Measurements from ENCODE around the gene CPNE5.

CPNE5 gene

GRCh38 chr6:36765190-36765589, 74.1 kb downstream of the CPNE5 start:
- peaks cover 17% of the 10 kb centered on the region for H3K4me1 ChIP-seq (ENCODE audit: insufficient read depth, low read length)
- no peak overlapping the region for H3K27ac ChIP-seq (ENCODE audit: low read depth, low read length)
- H3K36me3 ChIP-seq (ENCODE audit: insufficient read depth, low read length) = no peaks in the 10 kb centered on the region
- H3K4me3 ChIP-seq (ENCODE audit: low read depth in 1 of 2, low read length in 2 of 2) = no peak overlapping the region
- no peaks in the 10 kb centered on the region for H3K27me3 ChIP-seq (ENCODE audit: control insufficient read depth in 1 of 2, insufficient read depth in 2 of 2, low read length in 2 of 2)
- no peak overlapping the region for H3K9ac ChIP-seq (ENCODE audit: low read length)
- no peaks in the 10 kb centered on the region for H3K9me3 ChIP-seq (ENCODE audit: low read length)

GRCh38 chr6:36762123-36762522, 77.1 kb downstream of the CPNE5 start:
- Histone ChIP-seq H3K36me3 (ENCODE audit: insufficient read depth, low read length) (no peaks in the 10 kb centered on the region), H3K4me1 (ENCODE audit: insufficient read depth, low read length) (peaks cover 5% of the 10 kb centered on the region), H3K4me3 (ENCODE audit: low read depth in 1 of 2, low read length in 2 of 2) (no peak overlapping the region), H3K9me3 (ENCODE audit: low read length) (no peaks in the 10 kb centered on the region), H3K9ac (ENCODE audit: low read length) (no peak overlapping the region), H3K27ac (ENCODE audit: low read depth, low read length) (no peak overlapping the region), H3K27me3 (ENCODE audit: control insufficient read depth in 1 of 2, insufficient read depth in 2 of 2, low read length in 2 of 2) (no peaks in the 10 kb centered on the region)

GRCh38 chr6:36760685-36761435, 78.4 kb downstream of the CPNE5 start:
- H3K9me3 ChIP-seq (ENCODE audit: low read length) = no peaks in the 10 kb centered on the region
- no peak overlapping the region for H3K4me3 ChIP-seq (ENCODE audit: low read depth in 1 of 2, low read length in 2 of 2)
- peaks cover 7% of the 10 kb centered on the region for H3K4me1 ChIP-seq (ENCODE audit: insufficient read depth, low read length)
- H3K27me3 ChIP-seq (ENCODE audit: control insufficient read depth in 1 of 2, insufficient read depth in 2 of 2, low read length in 2 of 2) = no peaks in the 10 kb centered on the region
- no peak overlapping the region for H3K27ac ChIP-seq (ENCODE audit: low read depth, low read length)
- no peak overlapping the region for H3K9ac ChIP-seq (ENCODE audit: low read length)
- H3K36me3 ChIP-seq (ENCODE audit: insufficient read depth, low read length) = no peaks in the 10 kb centered on the region

- Histone ChIP-seq H3K9ac (ENCODE audit: low read length) (no peak overlapping the region), H3K4me1 (ENCODE audit: insufficient read depth, low read length) (peaks cover 4% of the 10 kb centered on the region), H3K9me3 (ENCODE audit: low read length) (no peaks in the 10 kb centered on the region), H3K4me3 (ENCODE audit: low read depth in 1 of 2, low read length in 2 of 2) (no peak overlapping the region), H3K27me3 (ENCODE audit: control insufficient read depth in 1 of 2, insufficient read depth in 2 of 2, low read length in 2 of 2) (no peaks in the 10 kb centered on the region), H3K27ac (ENCODE audit: low read depth, low read length) (no peak overlapping the region), H3K36me3 (ENCODE audit: insufficient read depth, low read length) (no peaks in the 10 kb centered on the region)
Measured at GRCh38 chr6:36759148-36759759, 80.0 kb downstream of the CPNE5 start.

GRCh38 chr6:36758516-36759147, 80.6 kb downstream of the CPNE5 start:
- Histone ChIP-seq H3K4me1 (ENCODE audit: insufficient read depth, low read length) (peaks cover 4% of the 10 kb centered on the region), H3K27ac (ENCODE audit: low read depth, low read length) (no peak overlapping the region), H3K4me3 (ENCODE audit: low read depth in 1 of 2, low read length in 2 of 2) (no peak overlapping the region), H3K36me3 (ENCODE audit: insufficient read depth, low read length) (no peaks in the 10 kb centered on the region), H3K9ac (ENCODE audit: low read length) (no peak overlapping the region), H3K27me3 (ENCODE audit: control insufficient read depth in 1 of 2, insufficient read depth in 2 of 2, low read length in 2 of 2) (no peaks in the 10 kb centered on the region), H3K9me3 (ENCODE audit: low read length) (no peaks in the 10 kb centered on the region)

- H3K27me3 ChIP-seq (ENCODE audit: control insufficient read depth in 1 of 2, insufficient read depth in 2 of 2, low read length in 2 of 2) = no peaks in the 10 kb centered on the region
- H3K36me3 ChIP-seq (ENCODE audit: insufficient read depth, low read length) = no peaks in the 10 kb centered on the region
- H3K9ac ChIP-seq (ENCODE audit: low read length) = no peak overlapping the region
- no peak overlapping the region for H3K27ac ChIP-seq (ENCODE audit: low read depth, low read length)
- H3K4me1 ChIP-seq (ENCODE audit: insufficient read depth, low read length) = peaks cover 4% of the 10 kb centered on the region
- H3K9me3 ChIP-seq (ENCODE audit: low read length) = no peaks in the 10 kb centered on the region
- no peak overlapping the region for H3K4me3 ChIP-seq (ENCODE audit: low read depth in 1 of 2, low read length in 2 of 2)
Measured at GRCh38 chr6:36757943-36758508, 81.2 kb downstream of the CPNE5 start.

GRCh38 chr6:36757206-36757605, 82.0 kb downstream of the CPNE5 start:
- Histone ChIP-seq H3K27me3 (ENCODE audit: control insufficient read depth in 1 of 2, insufficient read depth in 2 of 2, low read length in 2 of 2) (no peaks in the 10 kb centered on the region), H3K9me3 (ENCODE audit: low read length) (no peaks in the 10 kb centered on the region), H3K36me3 (ENCODE audit: insufficient read depth, low read length) (no peaks in the 10 kb centered on the region), H3K4me1 (ENCODE audit: insufficient read depth, low read length) (peaks cover 4% of the 10 kb centered on the region), H3K27ac (ENCODE audit: low read depth, low read length) (no peak overlapping the region), H3K4me3 (ENCODE audit: low read depth in 1 of 2, low read length in 2 of 2) (no peak overlapping the region), H3K9ac (ENCODE audit: low read length) (no peak overlapping the region)

- Histone ChIP-seq H3K4me1 (ENCODE audit: insufficient read depth, low read length) (peaks cover 4% of the 10 kb centered on the region), H3K27ac (ENCODE audit: low read depth, low read length) (no peak overlapping the region), H3K9ac (ENCODE audit: low read length) (no peak overlapping the region), H3K4me3 (ENCODE audit: low read depth in 1 of 2, low read length in 2 of 2) (no peak overlapping the region), H3K27me3 (ENCODE audit: control insufficient read depth in 1 of 2, insufficient read depth in 2 of 2, low read length in 2 of 2) (no peaks in the 10 kb centered on the region), H3K9me3 (ENCODE audit: low read length) (no peaks in the 10 kb centered on the region), H3K36me3 (ENCODE audit: insufficient read depth, low read length) (no peaks in the 10 kb centered on the region)
Measured at GRCh38 chr6:36756786-36757185, 82.5 kb downstream of the CPNE5 start.

GRCh38 chr6:36755435-36756348, 83.6 kb downstream of the CPNE5 start:
- Histone ChIP-seq H3K4me3 (ENCODE audit: low read depth in 1 of 2, low read length in 2 of 2) (no peak overlapping the region), H3K4me1 (ENCODE audit: insufficient read depth, low read length) (peaks cover 4% of the 10 kb centered on the region), H3K27ac (ENCODE audit: low read depth, low read length) (no peak overlapping the region), H3K9me3 (ENCODE audit: low read length) (no peaks in the 10 kb centered on the region), H3K27me3 (ENCODE audit: control insufficient read depth in 1 of 2, insufficient read depth in 2 of 2, low read length in 2 of 2) (no peaks in the 10 kb centered on the region), H3K36me3 (ENCODE audit: insufficient read depth, low read length) (no peaks in the 10 kb centered on the region), H3K9ac (ENCODE audit: low read length) (no peak overlapping the region)

- no peaks in the 10 kb centered on the region for H3K27me3 ChIP-seq (ENCODE audit: control insufficient read depth in 1 of 2, insufficient read depth in 2 of 2, low read length in 2 of 2)
- no peak overlapping the region for H3K4me3 ChIP-seq (ENCODE audit: low read depth in 1 of 2, low read length in 2 of 2)
- no peaks in the 10 kb centered on the region for H3K36me3 ChIP-seq (ENCODE audit: insufficient read depth, low read length)
- H3K27ac ChIP-seq (ENCODE audit: low read depth, low read length) = no peak overlapping the region
- no peaks in the 10 kb centered on the region for H3K9me3 ChIP-seq (ENCODE audit: low read length)
- peaks cover 4% of the 10 kb centered on the region for H3K4me1 ChIP-seq (ENCODE audit: insufficient read depth, low read length)
- H3K9ac ChIP-seq (ENCODE audit: low read length) = no peak overlapping the region
Measured at GRCh38 chr6:36754582-36755434, 84.4 kb downstream of the CPNE5 start.

All from muscle layer of colon (tissue), 2 donors.